Lower lobe of right lung (tissue), 2 donors: Measurements from ENCODE around the gene CSTF3. TPM values are rescaled to one million over a fixed set of nuclear protein-coding genes. Genes with fewer than 3 reads are reported as not detected.

Source experiments
- ATAC-seq, 2 donors: fragments of 200-7000 bp; cut with Tn5 transposase; one replicate each; pipeline ENCODE4 v1.9.1; 2020 to 2022; ENCODE audit warnings: mild to moderate bottlenecking in 2 of 2, moderate library complexity in 2 of 2
- DNase-seq: peaks from one replicate; pipeline ENCODE4 v3.0.0-alpha.2; 2020
- H3K27ac ChIP-seq: fragments of 200-600 bp; one replicate; pipeline ENCODE4 v1.8.0; 2022
- H3K27me3 ChIP-seq: fragments of 200-600 bp; one replicate; pipeline ENCODE4 v1.8.0; 2022; ENCODE audit warnings: low read depth
- H3K36me3 ChIP-seq: fragments of 200-600 bp; one replicate; pipeline ENCODE4 v1.8.0; 2022; ENCODE audit warnings: mild to moderate bottlenecking
- H3K4me1 ChIP-seq: fragments of 200-600 bp; one replicate; pipeline ENCODE4 v1.8.0; 2022
- H3K4me3 ChIP-seq: fragments of 200-600 bp; one replicate; pipeline ENCODE4 v1.8.0; 2022; ENCODE audit warnings: mild to moderate bottlenecking
- H3K9me3 ChIP-seq: fragments of 200-600 bp; one replicate; pipeline ENCODE4 v1.8.0; 2022
- CTCF ChIP-seq: fragments of 200-600 bp; IDR thresholded peaks from one replicate; pipeline ENCODE4 v1.8.0; 2022; ENCODE audit warnings: antibody characterized with exemption, mild to moderate bottlenecking
- intact Hi-C: fragments of 100-400 bp; cut with DNase I; formaldehyde crosslinking; loops from one replicate; pipeline ENCODE4 v1.11.0; 2022
- total RNA-seq: library from RNA; stranded (reverse); fragmentation: NEBNext Ultra II Directional; extraction: Animal tissue kit (Norgen Biotek cat#: 25700); gene quantifications from one replicate; pipeline ENCODE4 v1.2.1, GENCODE V29; 2021
- donor health status: DM: no; HTN: yes; CAD: no; lungs with severe emphysema.

Gene CSTF3
- total RNA-seq, 1 donor from 2014 or later: 20.4 TPM

- H3K9me3 ChIP-seq: no peaks in the 10 kb centered on the region
- intact Hi-C loops: no loop called here
- no peak for TF ChIP-seq CTCF
- DNase-seq: no peak
- H3K4me1 ChIP-seq: peaks cover 10% of the 10 kb centered on the region
- H3K27me3 ChIP-seq: no peaks in the 10 kb centered on the region
- no peak for ATAC-seq
- no peak overlapping the region for H3K4me3 ChIP-seq
- no peak overlapping the region for H3K27ac ChIP-seq
- H3K36me3 ChIP-seq: peaks cover 10% of the 10 kb centered on the region
These were observed 115.6 kb downstream of the CSTF3 start for GRCh38 chr11:33045551-33046255.

- intact Hi-C loops: no loop called here
- Histone ChIP-seq H3K4me3 (no peak overlapping the region), H3K9me3 (no peaks in the 10 kb centered on the region), H3K27me3 (no peaks in the 10 kb centered on the region), H3K36me3 (peaks cover 10% of the 10 kb centered on the region), H3K4me1 (peaks cover 15% of the 10 kb centered on the region), H3K27ac (no peak overlapping the region)
- DNase-seq (no peak), ATAC-seq (no peak)
- TF ChIP-seq CTCF: no peak
These were observed 117.0 kb downstream of the CSTF3 start for GRCh38 chr11:33044285-33044756.

- Histone ChIP-seq H3K4me3 (no peak overlapping the region), H3K9me3 (no peaks in the 10 kb centered on the region), H3K36me3 (peaks cover 10% of the 10 kb centered on the region), H3K27me3 (no peaks in the 10 kb centered on the region), H3K27ac (no peak overlapping the region), H3K4me1 (peaks cover 15% of the 10 kb centered on the region)
- TF ChIP-seq CTCF: no peak
- intact Hi-C loops: no loop called here
- ATAC-seq (no peak), DNase-seq (no peak)
These were observed 118.0 kb downstream of the CSTF3 start for GRCh38 chr11:33043221-33043830.

GRCh38 chr11:33040862-33041453 is 120.3 kb downstream of the CSTF3 start:
- DNase-seq: no peak
- no peaks in the 10 kb centered on the region for H3K9me3 ChIP-seq
- no peaks in the 10 kb centered on the region for H3K27me3 ChIP-seq
- no peak for TF ChIP-seq CTCF
- peaks cover 15% of the 10 kb centered on the region for H3K4me1 ChIP-seq
- H3K27ac ChIP-seq: no peak overlapping the region
- intact Hi-C loops: no loop called here
- peak overlapping the region; percentile 97 for H3K4me3 ChIP-seq
- no peak for ATAC-seq
- peaks cover 6% of the 10 kb centered on the region for H3K36me3 ChIP-seq

GRCh38 chr11:33040033-33040861 is 121.0 kb downstream of the CSTF3 start:
- Histone ChIP-seq H3K36me3 (peaks cover 6% of the 10 kb centered on the region), H3K9me3 (no peaks in the 10 kb centered on the region), H3K27ac (peak overlapping the region; percentile 99), H3K4me1 (peaks cover 15% of the 10 kb centered on the region), H3K27me3 (no peaks in the 10 kb centered on the region), H3K4me3 (peak overlapping the region; percentile 97)
- DNase-seq (no peak), ATAC-seq (peak; percentile 30 to 42)
- no peak for TF ChIP-seq CTCF
- intact Hi-C loops: no loop called here
